T47D (cell line): ENCODE data around the gene BMP6.

Source experiments
- DNase-seq, 2 experiments: peaks; one replicate each; pipeline versions ENCODE4 v3.0.0 to v3.0.0-alpha.2; 2011 to 2012; ENCODE audit warnings: low read depth in 1 of 2, low spot score in 1 of 2
- JUND ChIP-seq: IDR thresholded peaks from 2 replicates; pipeline ENCODE4 v1.6.1; 2012; ENCODE audit warnings: low read depth
- in situ Hi-C: cut with HindIII; loops from 2 replicates; pipeline ENCODE4 v1.10.0; 2016; ENCODE audit warnings: low sequenced_read_pairs, low pct_unique_long_range_greater_than_20kb

BMP6 gene

DNA sequence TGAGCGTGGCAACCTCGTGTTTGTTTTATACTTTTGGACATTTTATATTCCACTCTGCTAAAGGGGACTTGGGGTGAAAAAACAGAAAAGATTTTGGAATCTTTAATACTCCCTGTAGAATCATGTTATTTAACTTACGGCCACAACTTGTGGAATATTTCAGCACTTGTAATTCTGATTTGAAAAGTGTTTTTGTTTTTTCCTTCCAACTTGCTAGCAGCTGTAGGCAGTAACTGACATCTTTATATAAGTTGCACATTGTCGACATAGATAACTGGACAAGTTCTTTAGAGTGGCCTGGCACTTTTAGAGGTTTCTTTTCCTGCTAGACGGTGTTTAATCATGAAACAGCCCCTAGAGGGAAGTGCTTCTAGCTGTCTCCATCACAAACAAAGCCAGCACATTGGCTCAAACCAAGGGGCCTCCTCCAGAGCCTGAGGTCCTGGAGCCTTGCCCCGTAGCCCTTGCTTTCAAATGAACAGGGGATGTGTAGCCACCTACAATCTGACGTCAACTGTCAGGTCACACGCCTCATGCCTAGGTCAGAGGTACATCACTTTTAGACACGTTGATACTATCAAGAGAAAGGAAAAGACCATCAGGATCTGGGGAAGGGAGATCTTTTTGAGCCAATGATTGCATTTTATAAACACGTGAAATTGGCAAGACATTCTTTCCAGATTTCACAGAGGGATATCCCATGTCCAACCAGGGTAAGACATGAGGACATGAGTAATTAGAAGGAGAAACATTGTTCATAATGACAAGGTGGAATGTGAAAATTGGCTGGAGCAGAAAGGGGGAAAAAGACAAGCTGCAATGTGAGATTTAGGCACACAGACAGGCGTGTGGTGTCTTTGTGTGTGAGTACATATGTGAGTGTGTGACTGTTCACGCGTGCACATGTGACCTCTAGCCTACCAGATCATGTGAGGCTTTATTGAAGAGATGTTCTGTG is 92.6 kb downstream of the BMP6 start:
- no peak for TF ChIP-seq JUND
- DNase-seq: no peak
- in situ Hi-C loops: no loop called here

- DNase-seq: no peak
- in situ Hi-C loops: no loop called here
- no peak for TF ChIP-seq JUND
Measured at GRCh38 chr6:7819431-7820015, 93.6 kb downstream of the BMP6 start.

- in situ Hi-C loops: no loop called here
- no peak for DNase-seq
- TF ChIP-seq JUND: no peak
Measured at GRCh38 chr6:7820288-7820835, 94.5 kb downstream of the BMP6 start.

- no peak for TF ChIP-seq JUND
- in situ Hi-C loops: no loop called here
- DNase-seq: no peak
Measured at GRCh38 chr6:7821426-7821825, 95.5 kb downstream of the BMP6 start.

- no peak for TF ChIP-seq JUND
- in situ Hi-C loops: no loop called here
- no peak for DNase-seq
Measured at GRCh38 chr6:7823552-7823951, 97.7 kb downstream of the BMP6 start.

- DNase-seq: no peak
- no peak for TF ChIP-seq JUND
- in situ Hi-C loops: no loop called here
Measured at GRCh38 chr6:7825986-7826385, 100.1 kb downstream of the BMP6 start.

DNA sequence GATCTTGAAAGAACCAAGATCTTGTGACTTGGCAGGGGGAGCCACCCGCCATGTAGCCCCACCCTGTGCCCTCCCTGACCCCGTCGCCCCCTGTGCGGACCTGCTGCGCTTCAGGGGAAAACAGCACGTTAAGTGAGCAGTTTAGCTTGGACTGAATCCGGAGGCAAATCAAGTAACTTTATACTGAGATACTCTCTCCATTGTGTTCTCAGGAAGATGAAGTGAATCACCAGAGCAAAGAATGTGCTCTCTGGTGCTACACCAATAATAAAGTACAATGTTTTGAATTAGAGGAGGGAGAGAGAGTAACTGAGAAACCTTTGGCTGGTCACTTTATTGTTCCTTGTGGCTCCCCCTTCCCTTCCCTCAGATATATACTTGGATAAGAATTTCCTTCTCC is 101.2 kb downstream of the BMP6 start:
- DNase-seq: no peak
- TF ChIP-seq JUND: no peak
- in situ Hi-C loops: no loop called here

GRCh38 chr6:7828124-7828523 is 102.2 kb downstream of the BMP6 start:
- no peak for TF ChIP-seq JUND
- in situ Hi-C loops: no loop called here

GRCh38 chr6:7832904-7833750 is 107.2 kb downstream of the BMP6 start:
- no peak for DNase-seq
- in situ Hi-C loops: no loop called here
- no peak for TF ChIP-seq JUND

More at GRCh38 chr6:7828124-7828523, 102.2 kb downstream of the BMP6 start:
- DNase-seq: no peak

- no peak for TF ChIP-seq JUND
- no peak for DNase-seq
- in situ Hi-C loops: no loop called here
Measured at GRCh38 chr6:7833751-7834070, 107.8 kb downstream of the BMP6 start.

GRCh38 chr6:7836371-7837026 is 110.6 kb downstream of the BMP6 start:
- no peak for TF ChIP-seq JUND
- in situ Hi-C loops: no loop called here
- DNase-seq: no peak

DNA sequence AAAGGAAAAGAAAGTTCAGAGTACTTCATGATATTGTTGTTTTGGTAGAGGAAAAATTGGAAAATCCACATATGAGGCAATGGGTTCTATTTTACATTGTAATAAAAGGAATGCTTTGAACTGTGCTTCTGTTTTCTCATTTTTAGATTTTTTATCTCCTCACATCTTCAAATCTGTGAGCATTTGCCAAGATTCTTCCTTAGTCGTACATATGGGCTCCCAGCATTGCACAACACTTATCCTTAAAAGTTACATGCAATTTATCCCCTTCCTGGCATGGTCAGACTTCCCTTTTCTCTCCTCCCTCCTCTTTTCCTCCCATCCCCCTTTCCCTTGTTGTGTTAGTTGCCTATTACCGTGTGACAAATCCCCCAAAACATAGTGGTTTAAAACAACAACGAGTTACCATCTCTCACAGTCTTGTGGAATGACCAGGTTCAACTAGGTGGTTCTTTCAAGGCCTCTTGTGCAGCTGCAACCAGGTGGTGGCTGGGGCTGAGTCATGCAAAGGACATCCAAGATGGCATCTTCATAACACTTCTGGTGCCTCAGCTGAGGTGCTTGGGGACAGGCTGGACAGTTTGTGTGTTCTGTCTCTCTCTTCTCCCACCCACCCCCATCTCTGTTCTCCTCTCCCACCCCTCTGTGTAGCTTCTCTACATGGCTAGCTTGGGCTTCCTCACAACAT is 116.0 kb downstream of the BMP6 start:
- in situ Hi-C loops: no loop called here
- no peak for DNase-seq
- no peak for TF ChIP-seq JUND
